Measurements from ENCODE around the gene DENND4A.

Gene DENND4A

DNA sequence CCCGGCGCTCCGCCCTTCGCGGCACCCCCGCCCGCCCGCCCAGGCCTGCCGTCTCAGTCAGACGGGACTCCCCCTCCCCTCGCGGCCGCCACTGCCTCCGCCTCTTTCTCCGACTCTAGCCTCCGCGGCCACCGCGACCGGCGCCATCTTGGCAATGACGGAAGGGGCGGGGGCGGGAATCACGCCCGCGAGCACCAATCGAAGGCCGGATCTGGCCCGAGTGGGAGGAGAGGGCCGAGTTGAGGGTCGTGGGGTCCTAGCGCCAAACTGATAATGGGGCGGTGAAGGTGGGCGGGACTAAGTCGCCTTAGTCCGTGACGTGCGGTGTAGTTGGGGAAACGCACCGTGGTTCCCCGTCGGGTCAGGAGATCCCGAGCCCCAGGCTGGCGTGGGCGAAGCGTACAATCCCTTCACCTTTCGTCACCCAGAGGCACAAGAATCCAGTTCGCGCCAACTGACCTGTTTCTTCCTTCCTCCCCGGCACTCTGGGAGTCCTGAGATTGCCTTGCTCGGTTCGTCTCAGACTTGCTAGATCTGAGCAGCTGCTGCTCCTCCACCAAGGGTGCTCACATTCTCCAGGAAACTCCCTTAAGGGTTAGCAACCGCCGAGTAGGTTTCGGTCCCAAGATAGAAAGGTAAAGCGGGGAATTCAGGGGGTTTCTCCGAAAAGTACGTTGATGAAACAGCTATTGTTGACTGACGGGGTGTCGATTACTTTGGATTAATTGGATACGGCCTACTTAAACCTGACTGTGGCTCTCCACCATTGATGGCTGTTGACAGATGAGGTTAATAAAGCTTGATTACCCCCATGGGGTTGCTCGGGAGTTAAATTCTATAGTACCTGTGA, at the start of gene DENND4A:
Gene DENND4A, minus strand, starts transcription at position 156 of the 850 bp plus-strand sequence. CDS start 35,843 bp downstream, outside the sequence.
- in situ Hi-C loops (cut with HindIII; ENCODE audit: low sequenced_read_pairs) = no loop called here

DNA sequence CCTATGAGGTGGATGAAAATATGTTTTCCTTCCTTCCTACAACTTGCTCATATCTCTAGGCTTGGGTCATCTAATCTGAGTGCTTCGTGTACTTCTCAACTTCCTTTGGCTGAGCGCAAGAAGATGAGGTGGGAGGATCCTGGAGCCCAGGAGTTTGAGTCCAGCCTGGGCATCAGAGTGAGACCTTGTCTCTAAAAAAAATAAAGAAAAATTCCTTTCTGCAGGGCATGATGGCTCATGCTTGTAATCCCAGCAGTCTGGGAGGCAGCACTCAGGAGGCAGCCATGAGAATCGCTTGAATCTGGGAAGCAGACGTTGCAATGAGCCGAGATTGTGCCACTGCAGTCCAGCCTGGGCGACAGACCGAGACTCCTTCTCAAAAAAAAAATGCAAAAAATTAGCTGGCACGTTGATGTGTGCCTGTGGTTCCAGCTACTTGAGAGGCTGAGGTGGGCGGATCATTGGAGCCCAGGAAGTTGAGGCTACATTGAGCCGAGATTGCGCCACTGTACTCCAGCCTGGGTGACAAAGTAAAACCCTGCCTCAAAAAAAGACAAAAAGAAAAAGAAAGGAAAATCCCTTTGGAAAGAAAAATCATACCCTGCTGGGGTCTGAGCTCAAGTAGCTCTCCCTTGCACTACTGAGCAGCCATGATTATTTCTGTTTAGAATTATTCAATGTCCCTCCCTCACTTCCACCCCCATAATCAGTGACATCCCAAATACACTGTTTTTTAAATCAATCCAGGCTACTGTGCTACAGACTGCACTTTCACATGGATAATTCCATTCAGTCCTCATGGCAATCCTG, 49.2 kb upstream of the DENND4A start:
- in situ Hi-C loops (cut with HindIII; ENCODE audit: low sequenced_read_pairs) = no loop called here

DNA sequence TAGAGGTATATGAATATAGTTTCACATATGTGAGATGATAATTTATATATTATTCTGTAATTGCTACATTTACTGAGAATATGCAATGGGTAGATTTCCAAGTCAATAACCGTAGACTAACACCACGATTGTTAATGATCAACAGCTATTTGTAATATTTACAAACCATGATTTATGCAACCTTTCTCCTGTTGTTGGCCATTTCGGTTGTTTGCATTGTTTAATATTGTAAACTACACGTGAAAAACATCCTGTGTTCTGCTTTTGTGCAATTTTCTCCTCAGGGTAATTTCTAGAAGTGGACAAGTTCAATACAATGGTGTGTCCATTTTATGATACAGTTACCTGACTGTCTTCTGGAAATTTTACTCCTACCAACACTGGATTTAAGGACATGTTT, 47.9 kb upstream of the DENND4A start:
- in situ Hi-C loops (cut with HindIII; ENCODE audit: low sequenced_read_pairs) = no loop called here

DNA sequence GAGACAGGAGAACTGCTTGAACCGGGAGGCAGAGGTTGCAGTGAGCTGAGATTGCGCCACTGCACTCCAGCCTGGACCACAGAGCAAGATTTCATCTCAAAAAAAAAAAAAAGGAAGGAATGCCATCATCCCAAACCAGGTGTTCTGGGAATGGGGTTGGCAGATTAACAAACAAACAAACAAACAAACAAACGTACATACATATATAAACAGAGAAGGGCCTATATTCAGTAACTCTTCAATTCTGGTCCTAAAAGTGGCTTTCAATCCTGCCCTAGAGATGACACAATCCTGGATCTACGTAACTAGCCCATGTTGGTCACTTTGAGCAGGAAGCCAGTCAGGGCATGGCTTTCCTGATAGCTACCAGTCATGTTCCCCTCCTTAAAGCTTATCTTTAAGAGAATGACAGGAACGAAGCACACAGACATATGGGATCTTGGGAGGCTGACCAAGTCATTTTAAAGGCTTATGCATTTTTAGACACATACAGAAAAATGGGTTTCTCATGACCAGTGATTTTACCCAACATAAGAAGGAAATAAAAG, 47.3 kb upstream of the DENND4A start:
- in situ Hi-C loops (cut with HindIII; ENCODE audit: low sequenced_read_pairs) = no loop called here

DNA sequence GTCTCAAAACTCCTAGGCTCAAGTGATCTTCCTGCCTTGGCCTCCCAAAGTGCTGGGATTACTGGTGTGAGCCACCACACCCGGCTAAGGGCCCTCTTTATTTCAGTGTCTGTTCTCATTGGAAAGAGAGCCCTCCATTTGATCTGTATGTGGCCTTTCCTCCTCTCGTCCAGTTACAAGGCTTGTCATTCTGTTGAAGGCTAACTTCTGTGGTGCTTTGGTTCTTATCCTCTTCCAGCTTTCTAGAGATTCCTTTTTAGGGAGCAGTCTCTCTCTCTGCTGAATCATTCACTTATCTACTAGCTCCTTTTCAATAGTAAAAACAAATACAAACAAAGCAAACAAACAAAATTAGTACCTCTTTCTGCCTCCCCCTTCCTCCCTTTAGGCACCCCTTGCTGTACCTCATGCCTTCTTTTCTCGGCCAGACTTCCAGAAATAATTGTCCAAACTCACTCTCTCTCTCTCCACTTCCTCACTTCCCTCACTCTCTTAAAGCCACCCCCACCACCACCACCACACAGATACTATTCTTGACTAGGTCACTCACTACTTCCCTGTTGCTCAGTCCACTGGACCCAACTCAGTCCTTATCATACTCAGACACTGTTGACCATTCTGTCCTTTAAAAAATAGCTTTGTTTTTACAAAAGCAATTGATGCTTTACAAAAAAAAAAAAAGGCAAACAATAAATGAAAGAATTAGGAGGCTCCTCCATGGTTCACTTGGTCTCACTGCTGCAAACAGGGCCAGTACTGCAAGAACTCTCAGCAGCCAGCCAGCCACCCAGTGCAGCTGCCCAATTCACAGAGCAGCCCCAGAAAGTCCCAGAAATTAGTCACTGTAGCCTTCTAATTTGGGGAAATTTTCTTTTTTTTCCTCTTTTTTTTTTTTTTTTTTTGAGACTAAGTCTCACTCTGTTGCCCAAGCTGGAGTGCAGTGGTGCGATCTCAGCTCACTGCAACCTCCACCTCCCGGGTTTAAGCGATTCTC, 45.5 kb upstream of the DENND4A start:
- in situ Hi-C loops (cut with HindIII; ENCODE audit: low sequenced_read_pairs) = no loop called here

DNA sequence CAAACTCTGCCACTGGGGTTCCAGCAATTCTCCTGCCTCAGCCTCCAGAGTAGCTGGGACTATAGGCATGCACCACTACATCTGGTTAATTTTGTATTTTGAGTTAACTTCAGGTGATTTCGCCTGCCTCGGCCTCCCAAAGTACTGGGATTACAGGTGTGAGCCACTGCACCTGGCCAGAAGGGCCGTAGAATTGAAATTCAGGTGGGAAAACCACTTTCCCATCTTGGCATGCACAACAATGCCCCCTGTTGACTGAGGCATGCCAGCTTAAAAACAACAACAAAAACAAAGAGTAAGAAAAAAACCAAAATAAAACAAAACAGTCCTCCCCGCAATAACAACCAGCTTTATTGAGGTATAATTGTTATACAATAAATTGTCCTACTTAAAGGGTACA, 44.6 kb upstream of the DENND4A start:
- in situ Hi-C loops (cut with HindIII; ENCODE audit: low sequenced_read_pairs) = no loop called here

DNA sequence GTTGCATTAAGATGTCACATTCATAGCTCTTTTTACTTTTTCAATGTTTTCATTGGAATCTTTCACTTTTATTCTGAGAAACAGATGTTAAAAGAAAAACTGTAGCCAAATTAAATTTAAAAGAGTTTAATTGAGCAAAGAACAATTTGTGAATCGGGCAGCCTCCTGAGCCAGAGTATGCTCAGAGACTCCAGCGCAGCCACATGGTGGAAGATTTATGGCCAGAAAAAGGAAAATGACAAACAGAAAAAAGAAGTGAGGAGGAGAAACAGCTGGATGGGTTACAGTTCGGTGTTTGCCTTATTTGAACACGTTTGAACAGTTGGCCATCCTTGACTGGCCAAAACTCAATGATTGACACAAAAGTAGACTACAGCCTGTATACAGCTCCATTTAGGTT, 43.4 kb upstream of the DENND4A start:
- in situ Hi-C loops (cut with HindIII; ENCODE audit: low sequenced_read_pairs) = no loop called here

DNA sequence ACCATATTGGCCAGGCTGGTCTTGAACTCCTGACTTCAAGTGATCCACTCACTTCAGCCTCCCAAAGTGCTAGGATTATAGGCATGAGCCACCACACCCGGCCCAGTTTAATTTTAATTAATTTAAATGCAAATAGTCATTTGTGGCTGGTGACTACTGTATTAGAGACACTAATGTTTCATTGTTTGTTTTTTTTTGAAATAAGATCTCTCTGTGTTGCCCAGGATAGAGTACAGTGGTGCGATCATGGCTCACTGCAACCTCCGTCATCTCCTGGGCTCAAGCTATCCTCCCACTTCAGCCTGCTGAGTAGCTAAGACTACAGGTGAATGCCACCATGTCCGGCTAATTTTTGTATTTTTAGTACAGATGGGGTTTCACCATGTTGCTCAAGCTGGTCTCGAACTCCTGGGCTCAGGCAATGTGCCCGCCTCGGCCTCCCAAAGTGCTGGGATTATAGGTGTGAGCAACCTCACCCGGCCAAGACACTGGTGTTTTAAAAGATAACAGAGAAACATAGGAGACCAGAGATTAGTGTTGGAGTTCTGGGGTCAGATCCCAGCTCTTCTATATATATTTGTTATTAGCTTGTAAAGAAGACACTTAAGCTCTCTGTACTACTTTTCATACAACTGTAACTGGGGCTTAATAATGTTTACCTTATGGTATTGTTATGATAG, 42.6 kb upstream of the DENND4A start:
- in situ Hi-C loops (cut with HindIII; ENCODE audit: low sequenced_read_pairs) = no loop called here

DNA sequence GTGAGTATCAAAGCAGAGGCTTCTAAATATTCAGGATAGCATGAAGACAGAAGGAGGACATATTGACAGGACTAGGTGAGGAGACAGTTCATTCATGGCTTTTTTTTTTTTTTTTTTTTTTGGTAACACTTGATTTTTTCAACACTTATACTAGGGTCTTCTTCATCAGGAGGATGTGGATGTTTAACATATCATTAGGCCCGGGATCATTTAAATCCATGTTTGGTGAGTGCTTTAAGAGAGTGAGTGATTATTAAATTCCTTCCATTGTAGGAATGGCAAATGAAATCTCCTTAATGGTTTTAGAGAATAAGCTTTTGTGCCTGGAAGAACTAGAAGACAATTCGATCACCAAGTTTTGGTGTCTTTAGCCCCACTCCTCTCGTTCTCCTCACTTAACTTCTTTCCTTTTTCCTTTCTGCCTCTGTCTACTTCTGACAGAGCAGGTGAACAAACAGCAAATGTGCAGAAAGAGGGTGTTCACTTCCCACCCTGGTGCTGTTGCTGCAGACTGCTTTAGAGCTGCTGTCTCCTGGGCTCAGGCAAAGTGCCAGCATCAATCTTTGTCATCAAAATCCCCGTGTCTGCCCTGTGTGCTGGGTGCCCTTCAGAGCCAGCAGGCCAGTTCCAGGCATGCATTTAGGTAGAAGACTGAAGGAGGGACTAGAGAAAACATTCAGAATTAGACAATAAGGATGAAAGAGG, 41.6 kb upstream of the DENND4A start:
- in situ Hi-C loops (cut with HindIII; ENCODE audit: low sequenced_read_pairs) = no loop called here

DNA sequence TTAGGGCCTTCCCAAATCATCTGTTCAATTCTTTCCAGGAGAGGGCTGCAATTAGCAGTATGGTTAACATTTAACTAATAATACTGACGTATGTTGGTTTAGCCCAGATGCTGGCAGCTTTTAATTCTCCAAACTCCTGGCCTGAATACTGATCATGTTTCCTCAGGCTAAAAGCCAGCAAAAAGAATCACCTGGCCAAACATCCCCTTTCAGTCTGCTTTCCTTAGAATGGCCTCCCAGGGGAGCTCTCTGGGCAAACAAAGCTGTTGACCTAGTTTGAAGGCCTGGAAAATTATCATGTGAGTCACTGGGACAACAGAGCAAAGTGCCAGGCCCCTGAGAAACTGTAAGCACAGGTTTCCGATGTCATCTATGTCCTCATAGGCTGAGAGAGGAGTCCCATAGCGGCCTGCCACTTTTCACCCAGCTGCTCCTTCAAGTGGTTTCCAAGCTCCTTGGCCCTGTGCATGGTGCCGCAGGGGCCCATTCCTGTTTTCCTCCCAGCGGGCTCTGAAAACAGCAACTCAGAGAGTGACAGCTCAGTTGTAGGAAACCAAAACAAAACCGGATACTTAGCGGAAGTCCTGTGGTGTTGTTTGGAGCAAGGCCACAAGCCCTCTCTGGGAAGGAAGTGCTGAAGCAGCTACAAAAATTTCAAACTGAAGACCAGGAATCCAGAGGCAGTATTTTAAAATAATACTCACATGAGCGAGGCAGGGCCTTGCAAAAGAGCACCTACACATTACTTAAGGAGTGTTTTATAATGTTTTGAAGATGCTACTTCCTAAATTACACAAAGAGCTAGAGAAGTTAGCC, 40.7 kb upstream of the DENND4A start:
- in situ Hi-C loops (cut with HindIII; ENCODE audit: low sequenced_read_pairs) = no loop called here

DNA sequence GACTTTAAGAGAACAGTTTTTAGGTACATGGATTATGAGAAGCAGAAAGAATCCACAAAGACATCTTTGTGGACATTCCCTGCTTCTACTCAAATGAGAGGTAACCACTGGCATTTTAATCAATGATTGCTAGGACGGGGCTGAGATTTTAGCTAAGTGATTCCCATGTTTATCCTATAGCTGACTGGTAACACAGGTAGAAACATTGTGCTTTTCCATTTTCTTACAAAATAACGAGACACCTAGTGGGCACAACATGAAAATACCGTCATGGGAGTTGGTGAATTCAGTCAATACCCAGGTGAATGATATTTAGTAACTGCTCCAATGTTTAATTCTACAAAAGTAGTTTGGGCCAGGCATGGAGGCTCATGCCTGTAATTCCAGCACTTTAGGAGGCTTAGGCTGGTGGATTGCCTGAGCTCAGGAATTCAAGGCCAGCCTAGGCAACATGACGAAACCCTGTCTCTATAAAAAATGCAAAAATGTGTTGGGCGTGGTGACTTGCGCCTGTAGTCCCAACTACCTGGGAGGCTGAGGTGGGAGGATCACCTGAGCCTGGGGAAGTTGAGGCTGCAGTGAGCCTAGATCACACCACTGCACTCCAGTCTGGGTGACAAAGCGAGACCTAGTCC, 37.2 kb upstream of the DENND4A start:
- in situ Hi-C loops (cut with HindIII; ENCODE audit: low sequenced_read_pairs) = no loop called here

DNA sequence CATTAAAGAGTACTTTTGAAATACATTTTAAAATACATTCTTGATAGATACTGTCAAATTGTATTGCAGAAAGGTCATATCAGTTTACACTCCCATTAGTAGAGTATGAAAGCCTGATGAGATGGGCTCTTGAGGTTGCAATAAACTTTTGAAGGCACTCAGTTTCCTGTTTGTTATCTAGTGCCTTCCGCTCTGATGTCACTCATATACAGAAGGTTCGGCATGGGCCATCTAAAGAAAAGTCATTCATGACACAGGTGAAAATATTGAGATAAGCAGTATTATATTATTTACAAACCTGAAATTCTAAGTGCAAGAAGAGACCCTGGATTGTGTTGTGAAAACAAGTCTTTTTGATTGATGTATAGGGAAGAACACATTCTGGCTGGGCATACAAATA, 36.5 kb upstream of the DENND4A start:
- in situ Hi-C loops (cut with HindIII; ENCODE audit: low sequenced_read_pairs) = no loop called here

DNA sequence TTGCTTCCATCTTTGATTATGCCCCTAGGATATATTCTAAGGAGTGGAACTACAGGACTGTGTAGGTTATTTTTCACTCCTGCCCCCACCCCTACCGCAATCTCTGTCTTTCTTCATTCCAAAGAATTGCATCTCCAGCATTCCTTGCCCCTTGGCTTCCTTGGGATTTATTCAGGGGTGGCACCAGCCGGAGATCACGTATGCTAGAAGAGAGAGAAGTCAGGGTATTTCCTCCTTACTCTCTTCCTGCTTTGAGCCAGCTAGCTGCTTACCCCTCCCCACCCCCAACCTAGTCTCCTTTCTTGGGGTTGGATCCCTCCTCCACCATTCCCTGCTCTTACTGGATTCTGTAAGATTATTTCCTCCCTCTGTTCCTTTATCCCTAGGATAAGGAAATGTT, 35.0 kb upstream of the DENND4A start:
- in situ Hi-C loops (cut with HindIII; ENCODE audit: low sequenced_read_pairs) = no loop called here

DNA sequence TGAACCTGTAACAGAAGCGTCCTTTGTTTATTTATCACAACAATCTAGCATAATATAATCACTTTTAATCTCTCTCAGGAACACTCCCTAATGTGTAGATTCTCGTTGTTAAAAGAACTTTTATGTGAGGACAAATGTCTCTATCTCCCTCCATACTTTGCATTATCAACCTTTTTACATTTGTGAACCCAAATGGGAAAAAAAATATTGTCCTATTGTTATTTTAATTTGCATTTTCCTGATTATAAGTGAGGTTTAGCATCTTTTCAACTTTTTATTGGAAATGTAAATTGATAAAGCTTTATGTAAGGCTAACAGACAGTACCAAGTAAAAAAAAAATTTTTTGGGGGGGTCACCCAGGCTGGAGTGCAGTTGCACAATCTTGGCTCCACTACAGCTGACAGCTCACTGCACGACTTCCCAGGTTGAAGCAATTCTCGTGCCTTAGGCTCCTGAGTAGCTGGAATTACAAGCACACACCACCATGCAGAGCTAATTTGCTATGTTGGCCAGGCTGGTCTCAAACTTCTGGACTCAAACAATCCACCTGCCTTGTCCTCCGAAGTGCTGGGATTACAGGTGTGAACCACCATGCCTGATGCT, 33.0 kb upstream of the DENND4A start:
- in situ Hi-C loops (cut with HindIII; ENCODE audit: low sequenced_read_pairs) = no loop called here

DNA sequence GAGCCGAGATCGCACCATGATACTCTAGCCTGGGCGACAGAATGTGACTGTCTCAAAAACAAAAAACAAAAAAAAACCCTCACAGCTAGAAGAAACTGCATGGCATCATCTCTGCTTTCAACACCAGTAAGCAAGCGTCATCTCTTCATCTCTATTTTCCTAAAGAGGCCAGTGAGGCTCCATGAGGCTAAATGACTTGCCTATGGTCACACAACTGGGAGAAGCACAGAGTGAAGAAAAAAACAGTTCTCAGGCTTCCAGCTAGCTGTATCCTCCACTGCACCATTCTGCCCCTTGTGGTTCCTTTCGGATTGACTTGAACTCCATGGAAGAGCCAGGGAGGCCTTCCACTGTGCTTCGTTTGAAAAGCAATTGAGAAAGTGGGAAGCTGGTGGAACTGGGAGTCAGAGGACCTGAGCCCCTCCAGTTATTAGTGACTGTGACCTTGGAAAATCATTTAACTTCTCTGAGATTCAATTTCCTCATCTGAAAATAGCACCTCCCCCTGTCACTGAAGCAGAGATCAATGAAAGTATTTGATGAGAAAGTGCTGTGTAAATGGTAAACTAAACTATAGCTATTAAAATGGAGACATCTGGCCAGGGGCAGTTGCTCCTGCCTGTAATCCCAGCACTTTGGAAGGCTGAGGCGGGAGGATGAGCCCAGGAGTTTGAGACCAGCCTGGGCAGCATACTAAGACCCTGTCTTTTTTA, 32.1 kb upstream of the DENND4A start:
- in situ Hi-C loops (cut with HindIII; ENCODE audit: low sequenced_read_pairs) = no loop called here

DNA sequence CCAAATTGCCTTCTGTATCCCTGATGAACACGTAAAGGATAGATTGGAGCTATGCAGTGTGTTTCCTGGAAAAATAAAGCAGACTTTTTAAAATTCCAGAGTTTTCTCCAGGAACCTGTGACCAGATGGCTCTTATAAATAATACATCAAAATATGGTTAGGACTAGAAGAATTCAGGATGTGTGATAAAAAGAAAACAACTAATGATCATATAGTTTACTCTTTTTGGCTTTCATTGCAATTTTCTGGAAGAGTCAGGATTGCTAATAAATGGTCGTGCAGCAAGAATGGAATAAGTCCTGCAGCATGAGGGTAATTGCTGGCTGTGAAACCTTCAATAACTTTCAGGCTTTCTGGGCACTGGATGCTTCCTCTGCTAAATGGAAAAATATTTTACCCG, 30.2 kb upstream of the DENND4A start:
- in situ Hi-C loops (cut with HindIII; ENCODE audit: low sequenced_read_pairs) = no loop called here

DNA sequence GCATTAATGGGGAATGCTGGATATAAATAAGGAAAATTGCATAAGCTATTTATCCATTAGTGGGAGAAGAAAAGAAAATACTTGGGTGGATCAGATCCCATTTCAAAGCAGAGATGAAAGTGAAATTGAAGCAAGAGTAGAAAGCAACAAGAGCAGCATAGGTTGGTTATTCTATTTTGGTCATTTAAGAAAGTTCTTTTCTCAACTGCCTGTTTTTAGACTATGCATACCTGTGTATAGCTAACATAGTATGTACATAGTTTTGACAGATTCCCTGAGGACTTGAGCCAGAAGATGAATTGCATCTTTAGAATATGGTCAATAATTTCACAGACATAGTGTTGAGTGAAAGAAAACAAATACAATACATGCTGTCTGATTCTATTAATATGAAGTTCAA, 29.0 kb upstream of the DENND4A start:
- in situ Hi-C loops (cut with HindIII; ENCODE audit: low sequenced_read_pairs) = no loop called here

Measured in DLD1 (cell line).